Right lung (tissue), 10 donors: ENCODE measurements around the gene CCDC92. TPM values are rescaled to one million over a fixed set of nuclear protein-coding genes. Genes with fewer than 3 reads are reported as not detected.

Experiments
- DNase-seq, 2 donors: peaks; one replicate each; pipeline ENCODE4 v3.0.0-alpha.2; 2013
- long read RNA-seq, 8 donors: transcript quantifications; one replicate each; lab custom pipeline, GENCODE V29; 2026
- polyA plus RNA-seq, 5 donors: library from polyadenylated mRNA; unstranded; fragments of 120-200 nt; gene quantifications; one replicate each; pipeline versions ENCODE4 v1.2.1 to v1.2.3, GENCODE V29; 2013; ENCODE audit warnings: inconsistent platforms in 1 of 5, low replicate concordance in 1 of 5; ENCODE audit not compliant: insufficient read length in 5 of 5, insufficient read depth in 1 of 5

CCDC92 gene, protein sequence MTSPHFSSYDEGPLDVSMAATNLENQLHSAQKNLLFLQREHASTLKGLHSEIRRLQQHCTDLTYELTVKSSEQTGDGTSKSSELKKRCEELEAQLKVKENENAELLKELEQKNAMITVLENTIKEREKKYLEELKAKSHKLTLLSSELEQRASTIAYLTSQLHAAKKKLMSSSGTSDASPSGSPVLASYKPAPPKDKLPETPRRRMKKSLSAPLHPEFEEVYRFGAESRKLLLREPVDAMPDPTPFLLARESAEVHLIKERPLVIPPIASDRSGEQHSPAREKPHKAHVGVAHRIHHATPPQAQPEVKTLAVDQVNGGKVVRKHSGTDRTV
- polyA plus RNA-seq: 10 to 100 TPM; 51.4 to 70.0 (median 59.6) TPM
- long read RNA-seq, donor 1, full-length matches to known transcripts: 27 of 116 reads
- long read RNA-seq, donor 1, partial matches to known transcripts: 39 of 116 reads
- long read RNA-seq, donor 1, other reads (novel, unspliced or antisense): 50 of 116 reads
- long read RNA-seq, donor 2, partial matches to known transcripts: 0 of 21 reads
- long read RNA-seq, donor 2, other reads (novel, unspliced or antisense): 18 of 21 reads
- long read RNA-seq, donor 3, full-length matches to known transcripts: 16 of 16 reads
- long read RNA-seq, donor 3, partial matches to known transcripts: 0 of 16 reads
- long read RNA-seq, donor 3, other reads (novel, unspliced or antisense): 0 of 16 reads
- long read RNA-seq, donor 4, full-length matches to known transcripts: 16 of 16 reads
- long read RNA-seq, donor 4, partial matches to known transcripts: 0 of 16 reads
- long read RNA-seq, donor 4, other reads (novel, unspliced or antisense): 0 of 16 reads
- long read RNA-seq, donor 5, full-length matches to known transcripts: 19 of 68 reads
- long read RNA-seq, donor 5, partial matches to known transcripts: 33 of 68 reads
- long read RNA-seq, donor 5, other reads (novel, unspliced or antisense): 16 of 68 reads
- long read RNA-seq, donor 6, full-length matches to known transcripts: 15 of 15 reads
- long read RNA-seq, donor 6, partial matches to known transcripts: 0 of 15 reads
- long read RNA-seq, donor 6, other reads (novel, unspliced or antisense): 0 of 15 reads
- long read RNA-seq, donor 7, full-length matches to known transcripts: 21 of 93 reads
- long read RNA-seq, donor 7, partial matches to known transcripts: 13 of 93 reads
- long read RNA-seq, donor 7, other reads (novel, unspliced or antisense): 59 of 93 reads
- long read RNA-seq, donor 8, transcript CCDC92-201 (5 exons, 2,787 nt): major isoform, 5 of 8 reads
- long read RNA-seq, donor 8, partial matches to known transcripts: 0 of 8 reads
- long read RNA-seq, donor 8, other reads (novel, unspliced or antisense): 0 of 8 reads

- DNase-seq: peak; percentile 94 to 96
Observed at GRCh38 chr12:123972457-123973401, at the start of gene CCDC92, which contains the start of gene ZNF664. TSS of gene CCDC92 (minus strand) at chr12:123972831. CDS start at chr12:123944305, 28,526 bp downstream. TSS of gene ZNF664 (plus strand) at chr12:123973215. CDS start at chr12:124012145, 38,930 bp downstream.

GRCh38 chr12:124022161-124022560, 49.5 kb upstream of the CCDC92 start:
- no peak for DNase-seq

- DNase-seq: no peak
Observed at GRCh38 chr12:124021007-124021406, 48.4 kb upstream of the CCDC92 start.

- peak in 1 of 2 donors; percentile 64 for DNase-seq
Observed at GRCh38 chr12:124020514-124020949, 47.9 kb upstream of the CCDC92 start.

- DNase-seq: no peak
Observed at GRCh38 chr12:124019115-124019514, 46.5 kb upstream of the CCDC92 start.

DNA sequence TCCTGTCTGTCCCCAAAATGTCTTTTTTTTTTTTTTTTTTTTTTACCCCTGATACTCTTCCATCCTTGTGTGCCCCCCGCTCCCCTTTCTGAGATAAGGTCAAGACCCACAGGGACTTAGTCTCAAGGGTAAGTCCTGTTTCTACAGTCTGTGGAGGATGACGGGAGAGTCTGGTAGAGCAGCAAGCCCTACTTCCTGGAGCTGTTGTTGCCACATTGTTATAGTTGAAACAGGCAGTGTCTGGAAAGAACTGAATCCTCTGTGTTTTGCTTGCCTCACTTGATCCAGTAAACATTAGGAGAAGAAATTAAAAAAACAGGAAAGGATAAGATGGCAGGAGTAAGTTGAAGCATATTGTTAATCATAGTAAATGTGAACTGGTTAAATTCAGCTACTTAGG, 45.9 kb upstream of the CCDC92 start:
- DNase-seq: no peak

GRCh38 chr12:124017064-124017463, 44.4 kb upstream of the CCDC92 start:
- no peak for DNase-seq

DNA sequence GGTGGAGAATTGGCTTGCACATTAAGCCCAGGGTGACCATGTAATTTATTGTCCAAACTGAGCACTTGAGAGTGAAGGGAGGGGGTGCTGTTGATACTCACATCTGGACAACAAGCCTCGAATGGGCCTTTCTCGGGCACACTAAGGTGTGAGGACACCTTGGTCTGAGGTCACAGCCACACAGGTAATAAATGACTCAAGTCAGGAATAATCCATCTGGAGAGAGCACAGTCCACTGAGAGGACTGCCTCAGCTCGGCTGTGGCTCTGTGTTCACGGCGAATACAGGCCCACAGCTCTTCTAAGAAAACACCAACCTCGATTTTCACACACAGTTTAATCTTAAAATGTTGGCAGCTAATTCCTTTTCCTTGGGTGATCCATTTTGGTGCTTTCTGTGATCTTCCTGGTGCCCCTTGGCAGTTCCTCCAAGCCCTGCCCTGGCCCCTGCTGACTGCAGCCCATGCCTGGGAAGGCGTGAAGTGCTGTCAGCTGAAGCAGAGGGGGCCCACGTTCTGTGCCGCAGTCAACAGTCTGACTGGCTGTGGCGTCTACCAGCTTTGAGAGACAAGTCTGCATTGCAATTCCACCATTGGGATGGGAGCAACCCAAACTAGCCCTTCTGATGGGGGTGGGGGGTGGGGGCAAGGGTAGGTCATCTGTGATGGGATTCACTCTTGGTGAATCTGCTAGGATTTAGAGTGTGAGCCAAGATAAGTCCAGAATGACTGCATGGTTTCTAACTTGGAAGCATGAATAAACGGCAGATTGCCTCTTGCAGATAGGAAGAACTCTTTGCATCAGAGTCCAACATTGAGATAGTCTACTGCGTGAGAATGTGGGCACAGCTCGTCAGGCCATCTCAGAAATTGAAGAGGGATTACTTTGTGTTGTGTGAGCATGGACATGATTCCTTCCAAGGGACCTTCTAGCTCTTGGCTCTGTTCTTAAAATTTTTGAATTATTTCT, 43.1 kb upstream of the CCDC92 start:
- no peak for DNase-seq

GRCh38 chr12:124013073-124013472, 40.4 kb upstream of the CCDC92 start:
- no peak for DNase-seq

DNA sequence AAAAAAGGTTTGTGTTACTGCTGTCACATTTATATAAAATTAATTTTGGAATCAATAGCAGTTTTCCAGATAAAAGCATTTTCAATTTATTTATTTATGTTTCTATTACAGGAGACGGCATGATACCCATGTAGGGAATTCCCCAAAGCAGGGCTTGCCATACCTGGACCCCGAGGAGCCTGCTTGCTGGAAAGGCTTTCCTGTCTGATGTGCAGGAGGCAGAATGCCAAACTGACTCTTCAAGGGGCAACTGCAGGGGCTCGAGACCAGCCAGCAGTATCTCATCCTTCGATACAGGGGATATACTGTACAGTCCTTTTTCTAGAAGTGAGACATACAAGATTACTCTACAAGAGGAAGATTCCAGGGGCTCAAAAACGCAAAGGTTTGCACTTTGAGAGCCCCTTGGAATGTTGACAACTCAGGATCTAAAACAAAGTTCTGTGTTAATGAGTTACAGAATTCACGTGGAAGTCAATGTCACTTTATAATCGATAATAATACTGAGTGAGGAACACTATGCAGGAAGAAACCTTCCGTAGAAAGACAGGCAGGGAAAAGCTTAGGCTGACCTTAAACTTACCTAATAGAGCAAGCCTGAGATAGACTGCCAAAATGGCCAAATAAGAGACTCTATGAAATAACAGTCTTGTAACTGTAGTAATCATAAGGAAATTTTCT, 38.9 kb upstream of the CCDC92 start:
- no peak for DNase-seq

DNA sequence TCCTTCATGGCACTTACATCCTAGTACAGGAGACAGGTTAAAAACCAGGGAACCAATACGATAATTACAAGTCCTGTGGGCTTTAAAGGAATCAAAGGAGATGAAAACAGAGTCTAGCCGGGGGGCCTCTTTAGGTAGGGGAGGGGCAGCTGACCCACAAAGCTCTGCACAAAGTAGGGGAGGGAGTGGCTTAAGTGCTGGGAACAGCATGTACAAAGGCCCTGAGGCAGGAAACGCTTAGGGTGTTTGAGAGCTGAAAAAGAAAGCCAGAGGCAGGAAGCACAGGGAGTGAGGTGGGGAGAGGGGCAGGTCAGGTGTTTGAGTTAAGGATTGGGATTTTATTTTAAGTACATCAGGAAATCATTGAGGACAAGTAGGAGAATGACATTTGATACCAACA, 38.1 kb upstream of the CCDC92 start:
- no peak for DNase-seq

DNA sequence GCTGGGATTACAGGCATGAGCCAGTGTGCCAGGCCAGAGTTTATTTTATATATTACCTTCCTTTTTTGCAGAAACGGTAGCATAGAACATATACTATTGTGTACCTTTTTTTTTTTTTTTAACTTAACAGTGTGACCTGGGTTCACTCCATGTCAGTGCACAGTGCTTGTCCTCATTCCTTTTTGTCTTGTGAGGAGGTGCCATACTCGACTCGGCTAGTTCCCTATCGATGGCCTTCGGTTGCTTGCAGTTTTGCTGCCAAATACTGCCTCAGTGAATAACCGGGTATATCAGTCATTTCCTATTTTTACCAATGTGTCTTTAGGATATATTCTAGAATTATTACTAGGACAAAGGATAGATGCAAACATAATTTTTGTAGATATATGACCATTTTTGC, 37.1 kb upstream of the CCDC92 start:
- no peak for DNase-seq

DNA sequence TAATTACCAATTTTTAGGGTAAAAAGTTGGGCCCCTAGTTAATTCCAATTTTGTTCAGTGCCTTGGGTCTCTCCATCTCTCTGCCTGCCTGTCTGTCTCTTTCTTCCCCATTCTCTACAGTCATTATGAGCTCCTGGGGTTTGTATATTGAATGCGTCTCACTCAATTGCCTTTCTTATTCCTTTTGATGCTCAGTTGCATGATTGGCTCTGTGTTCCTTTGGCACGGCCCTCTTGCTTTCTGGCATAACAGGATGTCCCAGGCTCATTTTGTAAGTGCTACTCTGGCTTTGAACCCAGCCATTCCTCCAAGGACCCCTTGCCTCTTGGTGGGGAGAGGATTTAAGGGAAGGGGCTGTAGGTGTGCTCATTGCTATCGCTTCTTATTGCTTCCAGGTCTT, 36.0 kb upstream of the CCDC92 start:
- no peak for DNase-seq

GRCh38 chr12:124007826-124008570, 35.4 kb upstream of the CCDC92 start:
- DNase-seq: no peak

- no peak for DNase-seq
Observed at GRCh38 chr12:124006846-124007713, 34.4 kb upstream of the CCDC92 start.

- no peak for DNase-seq
Observed at GRCh38 chr12:124006085-124006845, 33.6 kb upstream of the CCDC92 start.
